SIG-M5 treated with dmso at 0.1 percent for 504 hours (cell line): Measurements from ENCODE around the gene NAT14.

ENCODE experiments used
- DNase-seq: peaks from one replicate; lab custom pipeline; 2025; ENCODE audit not compliant: unreplicated experiment; lab: John Stamatoyannopoulos, UW

Gene NAT14

GRCh38 chr19:55467236-55468053 lies 17.5 kb upstream of the NAT14 start:
- DNase-seq: no peak

- no peak for DNase-seq
Observed at GRCh38 chr19:55468054-55468393, 17.0 kb upstream of the NAT14 start.

- no peak for DNase-seq
Observed at GRCh38 chr19:55471266-55471665, 13.7 kb upstream of the NAT14 start.

- no peak for DNase-seq
Observed at GRCh38 chr19:55472463-55472862, 12.5 kb upstream of the NAT14 start.

- no peak for DNase-seq
Observed at GRCh38 chr19:55473225-55474012, 11.6 kb upstream of the NAT14 start.

GRCh38 chr19:55474269-55475265 lies 10.4 kb upstream of the NAT14 start:
- no peak for DNase-seq

GRCh38 chr19:55476100-55476775 lies 8.8 kb upstream of the NAT14 start, which contains the start of gene ZNF628:
Gene ZNF628 (plus strand): TSS chr19:55476617. CDS start chr19:55479911, 3,294 bp downstream.
- peak; percentile 95 for DNase-seq

- no peak for DNase-seq
Observed at GRCh38 chr19:55477905-55478304, 7.1 kb upstream of the NAT14 start.

GRCh38 chr19:55478364-55478763 lies 6.6 kb upstream of the NAT14 start:
- no peak for DNase-seq

- no peak for DNase-seq
Observed at GRCh38 chr19:55479045-55479444, 5.9 kb upstream of the NAT14 start.

- DNase-seq: no peak
Observed at GRCh38 chr19:55479451-55480230, 5.3 kb upstream of the NAT14 start.

- DNase-seq: no peak
Observed at GRCh38 chr19:55481148-55481793, 3.7 kb upstream of the NAT14 start.

- DNase-seq: no peak
Observed at GRCh38 chr19:55481794-55482155, 3.2 kb upstream of the NAT14 start.

GRCh38 chr19:55482156-55482961 lies 2.6 kb upstream of the NAT14 start:
- DNase-seq: no peak

GRCh38 chr19:55482967-55483705 lies 1.9 kb upstream of the NAT14 start:
- DNase-seq: no peak

GRCh38 chr19:55483706-55484592 lies 1.0 kb upstream of the NAT14 start:
- no peak for DNase-seq
